Stimulated activated CD8-positive, alpha-beta memory T cell treated with anti-CD3 and anti-CD28 coated beads, Interleukin-4, amount 100 ng/mL, for 1 hour (primary cell): Measurements from ENCODE around the gene CRYL1.

ENCODE experiments used
- DNase-seq, 2 donors: peaks; one replicate each; pipeline ENCODE4 v3.0.0-alpha.2; 2020; ENCODE audit warnings: low read depth in 2 of 2, low spot score in 1 of 2

CRYL1 gene

DNA sequence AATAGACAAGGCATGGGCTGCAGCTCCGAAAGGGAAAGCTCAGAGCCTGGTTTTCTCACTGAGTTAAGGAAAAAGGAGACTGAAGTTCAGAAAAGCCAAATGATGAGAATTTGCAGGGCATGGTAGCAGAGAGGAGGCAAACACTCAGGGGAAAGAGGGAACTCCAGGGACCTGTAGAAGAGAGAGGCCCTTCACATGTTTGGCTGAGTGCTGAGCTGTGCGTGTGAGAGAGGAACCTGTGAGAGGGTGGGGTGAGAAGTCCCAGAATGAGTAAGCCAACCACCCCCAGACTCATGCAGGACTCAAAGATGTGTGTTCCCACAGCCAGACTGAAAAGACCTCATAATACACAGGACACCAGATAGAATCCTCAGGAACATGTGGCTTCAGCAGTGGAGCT lies 2.8 kb upstream of the CRYL1 start:
- DNase-seq = no peak

DNA sequence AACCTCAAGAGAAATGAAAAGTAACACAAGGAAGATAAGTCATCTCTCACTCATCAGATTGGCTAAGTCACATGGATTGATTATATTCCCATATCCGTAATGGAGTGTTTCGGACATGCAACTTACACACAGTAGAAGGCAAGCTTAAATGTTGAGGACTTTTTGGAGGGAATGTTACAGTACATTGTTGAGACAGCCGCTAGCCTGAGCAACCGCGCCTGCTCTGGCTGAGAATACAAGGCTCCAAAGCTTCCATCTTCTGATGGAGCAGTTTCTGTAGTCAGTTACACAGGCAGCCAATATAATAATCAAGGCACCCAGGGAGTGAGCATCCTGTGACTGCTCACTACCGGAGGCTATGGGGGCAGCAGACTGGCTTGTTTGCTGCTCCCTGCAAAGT lies 1.0 kb upstream of the CRYL1 start:
- DNase-seq = no peak

DNA sequence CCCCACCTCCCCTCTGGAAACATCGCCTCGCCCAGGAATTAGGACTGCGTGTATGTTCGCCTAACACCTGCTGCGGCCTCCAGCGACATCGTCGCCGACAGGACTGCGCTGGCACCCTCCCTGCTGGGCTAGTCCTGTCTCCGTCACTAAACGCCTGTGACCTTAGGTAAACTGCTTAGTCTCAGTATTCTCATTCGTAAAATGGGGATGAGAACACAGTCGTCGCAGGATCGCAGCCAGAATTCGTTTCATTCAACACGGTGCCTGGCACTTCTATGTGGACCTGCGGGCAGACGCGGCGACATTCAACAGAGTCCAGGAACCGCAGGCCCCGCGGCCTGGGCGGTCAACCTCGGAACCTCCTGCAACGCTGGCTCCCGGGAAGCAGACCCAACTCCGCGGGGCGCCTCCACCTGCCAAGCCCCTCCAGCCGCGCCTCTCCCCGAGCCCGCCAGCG lies 485 bp downstream of the CRYL1 start:
- no peak for DNase-seq

DNA sequence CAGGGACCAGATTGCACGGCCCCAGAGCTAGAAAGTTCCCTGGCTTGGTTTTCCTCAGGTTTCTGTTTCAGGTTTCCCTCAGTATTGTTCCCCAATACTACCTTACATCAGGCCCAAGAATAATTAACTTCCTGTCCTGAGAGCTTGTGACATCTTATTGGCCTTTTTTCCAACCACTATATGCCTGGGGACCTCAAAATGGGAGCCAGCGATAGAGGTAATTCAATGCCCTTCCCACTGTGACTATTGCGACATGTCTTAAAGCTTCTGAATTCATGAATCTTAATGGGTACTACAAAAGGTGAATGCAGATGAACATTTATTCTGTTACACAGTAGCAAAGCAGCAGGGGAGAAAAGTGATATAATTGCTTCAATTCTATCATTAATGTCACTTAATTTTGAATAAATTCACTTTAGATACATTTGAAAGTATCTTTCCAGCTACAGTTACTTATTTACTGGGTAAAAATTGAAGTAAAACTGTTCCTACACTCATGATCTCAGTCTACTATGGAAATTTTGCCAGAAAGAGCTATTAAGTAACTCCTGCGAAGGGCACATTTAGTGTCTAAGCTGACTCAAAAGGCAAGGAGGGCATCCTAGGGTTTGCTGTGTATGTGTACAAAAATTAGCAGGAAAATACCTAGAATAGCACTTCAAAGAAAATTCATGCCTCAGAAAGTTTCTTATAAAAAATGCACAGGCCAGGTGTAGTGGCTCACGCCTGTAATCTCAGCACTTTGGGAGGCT lies 4.1 kb downstream of the CRYL1 start:
- no peak for DNase-seq

DNA sequence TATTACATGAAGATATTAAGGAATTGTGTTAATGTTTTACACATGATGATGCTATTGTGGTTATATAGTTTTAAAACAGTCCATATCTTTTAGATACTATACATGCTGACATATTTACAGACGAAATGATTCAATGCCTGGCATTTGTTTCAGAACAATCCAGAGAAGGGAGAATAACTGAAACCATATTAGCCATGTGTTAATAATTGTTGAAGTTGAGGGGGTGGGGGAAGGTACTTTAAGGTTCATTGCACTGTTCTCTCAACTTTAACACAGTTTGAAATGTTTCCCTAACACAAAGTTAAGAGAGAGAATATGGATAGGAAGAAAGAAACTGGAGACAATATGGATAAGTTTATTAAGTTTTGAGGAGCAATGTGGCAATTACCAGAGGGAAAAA lies 5.8 kb downstream of the CRYL1 start:
- no peak for DNase-seq

DNA sequence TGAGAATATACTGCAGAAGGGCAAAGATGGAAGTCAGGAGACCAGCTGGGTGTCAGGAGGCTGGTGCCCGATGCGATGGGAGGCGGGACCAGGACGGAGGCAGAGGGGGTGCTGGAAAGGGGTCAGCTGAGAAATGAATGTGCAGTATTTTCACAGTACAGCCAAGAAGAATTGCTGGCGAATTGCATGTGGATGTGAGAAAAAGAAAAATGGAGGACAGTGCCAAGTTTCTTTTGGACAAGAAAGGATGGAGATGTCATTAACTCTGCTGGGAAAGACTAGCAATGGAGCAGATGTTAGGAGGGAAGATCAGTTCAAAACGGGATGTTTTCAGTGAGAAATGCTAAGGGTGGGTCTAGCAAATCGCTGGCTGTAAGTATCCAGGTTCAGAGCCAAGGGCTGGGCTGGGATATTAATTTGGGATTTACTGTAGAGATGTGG lies 7.0 kb downstream of the CRYL1 start:
- no peak for DNase-seq

DNA sequence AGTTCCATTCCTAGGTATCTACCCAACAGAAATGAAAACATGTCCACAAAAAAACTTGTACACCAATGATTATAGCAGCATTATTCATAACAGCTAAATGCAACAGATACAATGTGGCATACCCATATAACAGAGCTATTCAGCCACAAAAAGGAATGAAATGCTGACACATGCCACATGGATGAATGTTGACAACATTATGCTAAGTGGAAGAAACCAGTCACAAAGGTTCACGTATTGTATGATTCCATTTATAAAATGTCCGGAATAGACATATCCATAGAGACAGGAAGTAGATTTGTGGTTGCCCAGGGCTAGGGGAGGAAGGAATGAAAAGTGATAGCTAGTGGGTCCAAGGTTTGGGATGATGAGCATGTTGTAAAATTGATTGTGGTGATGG lies 10.8 kb downstream of the CRYL1 start:
- no peak for DNase-seq

DNA sequence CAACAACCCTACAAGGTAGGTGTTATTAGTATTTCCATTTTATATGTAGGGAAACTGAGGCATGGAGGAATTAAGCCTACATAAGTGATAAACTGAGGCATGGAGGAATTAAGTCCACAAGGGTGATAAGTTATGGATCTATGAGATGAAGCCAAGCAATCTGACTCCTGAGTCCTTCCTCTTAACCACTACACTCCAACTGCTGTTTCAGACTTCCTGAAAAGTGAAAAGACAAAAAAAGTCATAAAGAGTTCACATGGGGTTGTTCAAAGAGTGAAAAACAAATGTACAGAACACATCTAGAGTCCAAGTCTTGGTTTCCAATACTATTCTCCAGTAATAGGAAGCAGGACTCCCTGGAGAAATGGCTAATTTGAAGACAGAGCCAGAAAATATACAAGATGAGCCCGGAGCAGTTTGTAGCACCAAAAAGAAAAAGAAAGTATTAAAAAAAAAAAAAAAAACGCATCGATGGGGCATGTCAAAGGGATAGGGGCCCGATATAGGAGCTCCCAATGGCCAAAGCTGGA lies 12.1 kb downstream of the CRYL1 start:
- DNase-seq = no peak

DNA sequence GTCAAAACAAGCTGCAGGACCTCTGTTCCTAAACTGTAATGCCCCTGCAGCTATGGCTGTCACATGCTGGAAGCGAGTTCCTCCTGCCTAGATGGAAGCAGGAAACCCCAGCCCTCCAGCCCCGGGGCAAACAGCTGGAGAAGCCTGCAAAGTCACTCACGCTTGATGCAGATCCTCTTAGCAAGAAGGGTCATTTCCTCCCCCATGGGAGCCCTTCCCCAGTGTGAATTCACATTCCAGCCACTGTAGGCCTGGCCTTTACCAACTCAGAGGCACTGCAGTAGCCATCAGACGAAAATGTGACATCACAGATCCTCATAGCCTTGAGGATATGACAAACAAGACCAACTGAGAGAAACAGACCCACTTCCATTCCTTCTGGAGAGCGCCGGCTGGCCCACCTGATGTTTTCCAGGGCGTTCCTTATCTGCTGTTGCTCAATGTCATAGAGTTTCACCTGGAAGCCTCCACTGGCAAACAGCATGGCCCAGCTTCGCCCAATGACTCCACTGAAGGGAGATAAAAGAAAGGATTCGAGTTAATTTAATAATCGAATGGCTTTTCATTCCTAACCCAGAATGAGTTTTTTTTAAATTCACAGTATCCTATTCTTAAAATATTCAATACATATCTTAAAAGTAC lies 13.5 kb downstream of the CRYL1 start:
- no peak for DNase-seq

DNA sequence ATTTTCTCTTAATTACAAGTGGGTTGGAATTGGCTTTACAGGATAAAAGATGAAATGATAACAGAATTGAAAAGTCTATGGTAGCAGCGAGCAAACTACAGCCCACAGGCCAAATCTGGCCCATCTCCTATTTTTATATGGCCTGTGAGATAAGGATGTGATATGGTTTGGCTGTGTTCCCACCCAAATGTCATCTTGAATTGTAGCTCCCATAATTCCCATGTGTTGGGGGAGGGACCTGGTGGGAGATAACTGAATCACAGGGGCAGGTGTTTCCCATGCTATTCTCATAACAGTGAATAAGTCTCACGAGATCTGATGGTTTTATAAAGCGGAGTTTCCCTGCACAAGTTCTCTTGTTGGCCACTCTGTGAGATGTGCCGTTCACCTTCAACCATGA lies 19.0 kb downstream of the CRYL1 start:
- no peak for DNase-seq

DNA sequence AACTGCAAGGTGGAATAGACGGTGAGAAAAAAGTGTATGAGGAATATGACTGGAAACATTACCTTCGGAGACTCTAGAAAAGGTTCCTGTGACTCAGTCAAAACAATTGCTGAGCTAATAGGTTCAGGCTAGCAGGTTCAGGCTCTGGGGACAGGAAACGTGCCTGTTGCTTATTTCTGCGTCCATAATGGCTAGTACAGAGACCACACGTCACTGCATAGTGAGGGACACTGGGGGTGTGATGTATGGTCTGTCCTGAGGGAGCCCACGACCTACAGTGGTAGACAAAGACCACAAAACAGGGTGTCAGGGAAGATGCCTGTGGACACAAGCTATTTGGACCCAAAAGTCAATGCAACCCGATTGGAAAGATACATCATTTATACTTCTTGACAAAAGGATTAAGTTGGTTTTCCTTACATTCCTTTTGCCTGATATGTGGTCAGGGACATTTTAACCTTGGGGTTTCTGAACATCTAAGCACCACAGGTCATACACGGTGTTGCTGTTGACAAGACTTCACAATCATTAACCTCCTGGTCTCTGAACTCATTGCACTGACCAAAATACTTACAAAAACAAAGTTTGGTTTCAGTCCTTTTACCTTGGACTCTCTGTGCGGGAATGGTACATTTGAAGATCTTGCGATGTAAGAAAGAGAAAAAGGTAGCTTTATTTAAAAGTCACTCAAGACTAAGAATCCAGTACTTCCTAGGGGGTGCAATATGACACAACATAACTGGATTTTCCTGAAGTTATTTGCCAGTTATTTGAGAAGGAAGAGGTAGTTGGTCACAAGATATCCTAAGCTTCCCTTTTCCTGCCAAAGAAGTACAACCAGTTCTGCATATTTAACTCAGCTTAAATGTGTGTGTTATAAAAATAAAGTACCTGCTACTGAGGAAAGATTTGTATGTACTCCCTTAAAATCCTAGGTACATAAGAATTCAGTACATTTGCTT lies 20.0 kb downstream of the CRYL1 start:
- no peak for DNase-seq

DNA sequence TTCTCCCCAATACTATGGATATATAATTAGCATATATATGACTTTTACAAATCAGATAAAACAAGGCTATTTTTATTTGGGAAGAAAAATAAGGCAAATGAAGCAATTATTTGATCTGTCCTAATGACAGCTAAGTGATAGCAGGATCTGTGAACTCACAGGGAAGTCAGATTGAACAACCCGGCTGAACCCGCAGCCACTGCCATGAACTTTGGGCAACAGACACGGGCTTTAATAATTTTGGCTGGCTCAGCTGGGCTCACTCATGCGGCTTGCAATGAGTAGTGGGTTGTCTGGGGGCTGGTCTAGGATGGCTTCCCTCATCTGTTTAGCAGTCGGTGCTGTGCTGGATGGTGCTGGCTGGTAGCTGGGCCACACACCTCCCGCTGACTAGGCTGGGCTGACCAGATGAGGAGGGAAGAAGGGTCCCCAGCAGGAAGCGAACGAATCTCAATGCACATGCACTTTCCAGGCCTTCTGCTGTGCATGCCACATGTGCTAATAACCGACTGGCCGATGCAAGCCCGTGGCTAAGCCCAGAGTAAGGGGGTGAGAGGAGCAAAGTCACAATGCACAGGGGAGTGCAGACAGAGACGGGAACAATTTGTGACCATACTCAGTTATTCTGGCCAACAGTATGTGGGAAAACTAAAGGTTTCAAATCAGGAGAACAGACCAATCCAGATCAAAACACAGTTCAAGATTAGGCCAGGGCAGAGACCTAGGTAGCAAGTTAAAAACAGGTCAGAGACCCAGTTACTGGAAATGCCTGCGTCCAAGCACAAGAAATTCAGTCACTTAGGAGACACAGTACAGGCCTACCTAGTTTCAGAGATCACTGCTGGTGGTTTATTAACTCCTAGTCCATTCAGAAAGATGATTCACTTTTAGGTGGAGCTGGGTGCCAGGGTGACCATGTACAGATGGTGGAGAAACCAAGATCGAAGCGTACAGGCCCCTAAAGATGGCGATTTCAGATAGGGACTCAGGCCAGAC lies 22.3 kb downstream of the CRYL1 start:
- no peak for DNase-seq

DNA sequence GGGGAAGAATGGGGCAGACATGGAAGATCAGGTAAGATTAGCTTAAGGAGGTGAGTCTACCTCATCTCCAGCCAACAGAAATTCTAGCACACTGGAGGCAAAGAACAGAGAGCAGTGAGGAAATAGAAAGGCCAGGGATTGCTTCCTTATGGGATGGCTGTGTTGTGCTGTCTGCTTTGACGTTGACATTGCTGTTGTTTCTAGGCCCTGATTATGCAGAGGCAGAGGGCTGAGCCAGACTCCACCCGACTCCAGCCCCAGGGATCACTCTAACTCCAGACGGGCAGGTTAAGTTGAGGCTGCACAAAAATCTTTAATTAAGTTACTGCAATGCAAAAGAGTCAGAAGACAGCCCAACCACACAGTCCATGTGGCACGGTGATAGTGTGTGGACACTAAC lies 24.1 kb downstream of the CRYL1 start:
- no peak for DNase-seq

DNA sequence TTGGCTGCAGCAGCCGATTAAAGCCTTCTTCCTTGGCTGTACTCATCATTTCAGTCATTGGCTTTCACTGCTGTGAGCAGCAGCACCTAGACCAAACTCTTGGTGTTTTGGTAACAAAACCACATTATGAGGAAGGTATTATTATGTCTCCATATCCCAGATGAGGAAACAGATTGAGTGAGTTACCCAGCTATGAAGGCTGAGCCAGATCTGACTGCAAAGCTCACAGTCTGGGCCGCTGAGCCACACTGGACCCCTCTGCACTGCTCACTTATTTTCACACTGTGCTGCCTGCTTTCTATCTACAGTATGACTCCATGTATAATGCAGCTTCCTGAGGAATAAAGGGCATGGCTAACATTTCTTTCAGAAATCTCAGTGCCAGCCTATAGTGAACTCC lies 24.5 kb downstream of the CRYL1 start:
- no peak for DNase-seq

DNA sequence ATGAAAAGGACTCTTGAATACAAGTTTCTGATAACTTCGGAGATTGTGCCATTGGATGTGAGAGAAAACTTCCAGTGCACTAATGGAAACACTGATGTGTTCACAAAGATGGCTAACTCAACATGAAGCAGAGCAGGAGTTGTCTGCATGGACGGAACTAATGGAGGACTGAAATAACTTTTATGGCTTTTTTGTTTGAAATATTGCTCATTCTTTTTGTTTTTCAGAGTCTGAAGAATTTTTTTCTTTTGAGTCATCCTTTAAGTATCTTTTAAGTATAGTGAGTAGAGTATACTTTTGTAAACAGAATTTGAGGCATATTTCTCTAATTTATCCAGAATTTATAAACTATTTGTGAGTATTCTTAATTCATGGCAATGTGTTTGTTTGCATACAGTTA lies 25.7 kb downstream of the CRYL1 start:
- no peak for DNase-seq

DNA sequence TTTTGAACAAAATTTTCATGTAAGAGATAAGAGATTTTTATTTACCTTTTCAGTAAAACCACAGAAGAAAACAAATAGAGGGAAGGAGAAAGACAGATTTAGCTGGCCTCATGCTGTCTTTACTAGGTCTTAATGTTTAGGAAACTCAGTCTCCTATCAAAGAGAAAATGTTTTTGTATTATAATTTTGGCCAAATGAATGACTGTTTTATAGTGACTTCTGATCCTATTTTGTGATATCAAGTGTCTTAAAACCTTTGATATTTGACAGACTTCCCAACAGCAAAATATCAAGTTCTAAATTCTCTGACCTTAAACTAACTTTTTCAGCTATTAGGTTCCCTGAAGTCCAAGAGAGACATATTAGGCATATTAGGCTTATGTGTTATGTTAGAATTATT lies 27.0 kb downstream of the CRYL1 start:
- no peak for DNase-seq

DNA sequence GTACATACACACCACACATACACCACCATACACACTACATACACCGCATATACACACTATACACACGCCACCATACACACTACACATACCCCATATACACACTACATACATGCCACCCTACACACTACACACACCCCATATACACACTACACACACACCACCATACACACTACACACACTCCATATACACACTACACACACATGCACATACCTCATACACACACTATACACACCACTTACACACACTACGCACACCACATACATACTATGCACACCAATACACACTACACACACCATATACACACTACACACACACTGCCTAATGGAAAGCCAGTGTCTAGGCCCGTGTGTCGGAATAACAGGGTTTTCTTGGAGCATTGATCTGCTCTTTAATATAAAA lies 27.5 kb downstream of the CRYL1 start:
- DNase-seq = no peak

DNA sequence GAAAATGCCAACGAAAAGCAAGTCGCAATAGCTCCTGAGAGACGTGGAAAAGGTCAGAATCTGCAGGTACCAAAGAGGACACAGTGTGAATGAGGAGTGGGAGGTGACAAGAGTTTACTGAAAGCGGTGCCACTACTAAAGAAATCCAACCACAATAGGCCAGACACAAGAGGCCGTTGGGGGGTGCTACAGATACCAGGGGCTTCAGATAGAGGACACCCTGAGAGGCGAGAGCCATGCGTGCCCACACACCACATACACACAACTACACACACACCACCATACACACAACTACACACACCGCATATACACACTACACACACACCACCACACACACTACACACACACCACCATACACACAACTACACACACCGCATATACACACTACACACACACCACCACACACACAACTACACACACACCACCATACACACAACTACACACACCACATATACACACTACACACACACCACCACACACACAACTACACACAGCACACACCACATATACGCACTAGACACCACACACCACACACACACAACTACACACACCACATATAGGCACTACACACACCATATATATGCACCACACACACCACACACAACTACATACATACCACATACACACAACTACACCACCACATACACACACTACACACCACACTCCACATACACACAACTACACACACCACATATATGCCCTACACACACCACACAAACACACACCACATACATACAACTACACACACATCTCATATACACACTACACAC lies 28.5 kb downstream of the CRYL1 start:
- no peak for DNase-seq
